Measurements from ENCODE around the gene MIPOL1. TPM values are rescaled to one million over a fixed set of nuclear protein-coding genes. Genes with fewer than 3 reads are reported as not detected.

Gene MIPOL1
- total and polyA plus RNA-seq, 8 donors: 2.4 to 9.0 (median 6.4) TPM

- TF ChIP-seq CTCF (IDR thresholded peaks at IDR 0.05): no peak
- ATAC-seq (no peak), FAIRE-seq (no peak), DNase-seq (no peak)
- intact Hi-C loops (cut with DNase I): no loop called here
- H3K27ac ChIP-seq: no peak overlapping the region
- H3K36me3 ChIP-seq: no peaks in the 10 kb centered on the region
- WGBS, 2 donors: 77 to 82% methylated on average over 3 of the region's 3 CpGs
- H3K9me3 ChIP-seq: no peaks in the 10 kb centered on the region
- H3K4me3 ChIP-seq: no peak overlapping the region
- no peaks in the 10 kb centered on the region for H3K4me1 ChIP-seq
- no peaks in the 10 kb centered on the region for H3K27me3 ChIP-seq
Measured at GRCh38 chr14:37413504-37414003, 215.8 kb downstream of the MIPOL1 start.

GRCh38 chr14:37416264-37416663 lies 218.5 kb downstream of the MIPOL1 start:
- intact Hi-C loops (cut with DNase I): no loop called here
- ATAC-seq (no peak), FAIRE-seq (no peak), DNase-seq (no peak)
- Histone ChIP-seq H3K4me1 (no peaks in the 10 kb centered on the region), H3K9me3 (no peaks in the 10 kb centered on the region), H3K4me3 (no peak overlapping the region), H3K27me3 (no peaks in the 10 kb centered on the region), H3K27ac (no peak overlapping the region), H3K36me3 (no peaks in the 10 kb centered on the region)
- no peak for TF ChIP-seq CTCF (IDR thresholded peaks at IDR 0.05)
- WGBS, 2 donors: 97% methylated on average over 2 of the region's 2 CpGs

- no peaks in the 10 kb centered on the region for H3K36me3 ChIP-seq
Measured at GRCh38 chr14:37417151-37417550, 219.4 kb downstream of the MIPOL1 start.

GRCh38 chr14:37417833-37418232 lies 220.1 kb downstream of the MIPOL1 start:
- Histone ChIP-seq H3K27me3 (no peaks in the 10 kb centered on the region), H3K4me1 (peaks cover 0 to 13% (median 4%) of the 10 kb centered on the region in 3 donors), H3K9me3 (no peaks in the 10 kb centered on the region), H3K4me3 (no peak overlapping the region), H3K36me3 (no peaks in the 10 kb centered on the region), H3K27ac (no peak overlapping the region)
- TF ChIP-seq CTCF (IDR thresholded peaks at IDR 0.05): no peak
- FAIRE-seq: no peak
- ATAC-seq: no peak
- no peak for DNase-seq
- intact Hi-C loops (cut with DNase I): no loop called here
- WGBS, 2 donors: 68 to 84% methylated on average over 1 of the region's 1 CpG

More at GRCh38 chr14:37417151-37417550, 219.4 kb downstream of the MIPOL1 start:
- WGBS, 2 donors: 88 to 96% methylated on average over 1 of the region's 1 CpG
- Histone ChIP-seq H3K27me3 (no peaks in the 10 kb centered on the region), H3K27ac (no peak overlapping the region), H3K4me3 (no peak overlapping the region), H3K9me3 (no peaks in the 10 kb centered on the region), H3K4me1 (peaks cover 0 to 7% (median 0%) of the 10 kb centered on the region in 3 donors)
- DNase-seq (no peak), ATAC-seq (no peak), FAIRE-seq (no peak)
- intact Hi-C loops (cut with DNase I): no loop called here
- no peak for TF ChIP-seq CTCF (IDR thresholded peaks at IDR 0.05)

- TF ChIP-seq CTCF (IDR thresholded peaks at IDR 0.05): no peak
- Histone ChIP-seq H3K27ac (no peak overlapping the region), H3K36me3 (no peaks in the 10 kb centered on the region), H3K9me3 (no peaks in the 10 kb centered on the region), H3K4me1 (peaks cover 0 to 16% (median 10%) of the 10 kb centered on the region in 3 donors), H3K4me3 (no peak overlapping the region), H3K27me3 (no peaks in the 10 kb centered on the region)
- WGBS, 2 donors: 93 to 97% methylated on average over 2 of the region's 2 CpGs
- no peak for FAIRE-seq
- no peak for ATAC-seq
- DNase-seq: no peak
- intact Hi-C loops (cut with DNase I): no loop called here
Measured at GRCh38 chr14:37420622-37421021, 222.9 kb downstream of the MIPOL1 start.
